Neural progenitor cell (in vitro differentiated cells): ENCODE measurements around the gene PPL. TPM values are rescaled to one million over a fixed set of nuclear protein-coding genes. Genes with fewer than 3 reads are reported as not detected.

Experiments
- DNase-seq: peaks from one replicate; pipeline ENCODE4 v3.0.0-alpha.2; 2016; ENCODE audit warnings: low spot score
- H2AFZ ChIP-seq: fragments of 200-600 bp; sonication (generic); replicated peaks from 2 replicates; pipeline ENCODE4 v1.6.1; 2016; ENCODE audit warnings: antibody characterized with exemption
- H3F3A ChIP-seq: fragments of 200-600 bp; sonication (generic); 2 replicates; pipeline ENCODE4 v1.6.1; 2016; ENCODE audit warnings: antibody characterized with exemption, low read depth
- H3K27ac ChIP-seq: fragments of 200-600 bp; sonication (generic); 2 replicates; pipeline ENCODE4 v1.5.1; 2016; ENCODE audit warnings: mild to moderate bottlenecking
- H3K27me3 ChIP-seq: fragments of 200-600 bp; sonication (generic); 2 replicates; pipeline ENCODE4 v1.6.1; 2016; ENCODE audit warnings: mild to moderate bottlenecking, moderate library complexity
- H3K36me3 ChIP-seq: fragments of 200-600 bp; sonication (generic); 2 replicates; pipeline ENCODE4 v1.5.1; 2016
- H3K4me1 ChIP-seq: fragments of 200-600 bp; sonication (generic); 2 replicates; pipeline ENCODE4 v1.6.1; 2016; ENCODE audit warnings: mixed run types
- H3K4me2 ChIP-seq: fragments of 200-600 bp; sonication (generic); 2 replicates; pipeline ENCODE4 v1.6.1; 2016
- H3K4me3 ChIP-seq: fragments of 200-600 bp; sonication (generic); 2 replicates; pipeline ENCODE4 v1.5.1; 2016
- H3K79me2 ChIP-seq: fragments of 200-600 bp; sonication (generic); 2 replicates; pipeline ENCODE4 v1.6.1; 2016; ENCODE audit warnings: low read depth
- H3K9ac ChIP-seq: fragments of 200-600 bp; sonication (generic); 2 replicates; pipeline ENCODE4 v1.6.1; 2016
- H3K9me3 ChIP-seq: fragments of 200-600 bp; sonication (generic); 2 replicates; pipeline ENCODE4 v1.5.1; 2016; ENCODE audit warnings: low read depth
- H4K20me1 ChIP-seq: fragments of 200-600 bp; sonication (generic); 2 replicates; pipeline ENCODE4 v1.6.1; 2016; ENCODE audit warnings: low read depth
- H3K27ac Mint-ChIP-seq: 3 replicates; pipeline ENCODE4 v1.8.0; 2021; ENCODE audit warnings: mixed read lengths
- H3K27me3 Mint-ChIP-seq: 2 replicates; pipeline ENCODE4 v1.8.0; 2022; ENCODE audit warnings: low read depth, mild to moderate bottlenecking, inconsistent platforms, moderate library complexity, mixed read lengths; ENCODE audit not compliant: insufficient read depth
- H3K36me3 Mint-ChIP-seq: 3 replicates; pipeline ENCODE4 v1.8.0; 2021; ENCODE audit warnings: mixed read lengths
- H3K4me1 Mint-ChIP-seq: 3 replicates; pipeline ENCODE4 v1.8.0; 2021; ENCODE audit warnings: mixed read lengths
- H3K4me3 Mint-ChIP-seq: 3 replicates; pipeline ENCODE4 v1.8.0; 2021; ENCODE audit warnings: mild to moderate bottlenecking, moderate library complexity, mixed read lengths
- H3K9me3 Mint-ChIP-seq: 3 replicates; pipeline ENCODE4 v1.8.0; 2020; ENCODE audit warnings: mixed read lengths
- EZH2 ChIP-seq: fragments of 200-600 bp; sonication (generic); IDR thresholded peaks from 2 replicates; pipeline ENCODE4 v1.6.1; 2017; ENCODE audit warnings: antibody characterized with exemption, mild to moderate bottlenecking, moderate library complexity
- EZH2phosphoT487 ChIP-seq: fragments of 200-600 bp; sonication (generic); IDR thresholded peaks from 2 replicates; pipeline ENCODE4 v1.6.1; 2017; ENCODE audit warnings: antibody characterized with exemption
- total RNA-seq: library from RNA; depleted of rRNA; stranded (reverse); fragments of >200 nt; gene quantifications from 2 replicates; pipeline ENCODE4 v1.2.3, GENCODE V29; 2015; ENCODE audit warnings: low replicate concordance
- TF ChIP-seq, protein P1 (sequence below): fragments of 200-600 bp; sonication (generic); IDR thresholded peaks from 2 replicates; pipeline ENCODE4 v1.5.1; 2017; ENCODE audit warnings: antibody characterized with exemption, mild to moderate bottlenecking

PPL gene
- total RNA-seq, 1 donor from 2014 or later, result 1.0 TPM

GRCh38 chr16:4855804-4856203 lies 81.1 kb downstream of the PPL start:
- TF ChIP-seq EZH2 (no peak), EZH2phosphoT487 (no peak)
- TF ChIP-seq, protein P1, sequence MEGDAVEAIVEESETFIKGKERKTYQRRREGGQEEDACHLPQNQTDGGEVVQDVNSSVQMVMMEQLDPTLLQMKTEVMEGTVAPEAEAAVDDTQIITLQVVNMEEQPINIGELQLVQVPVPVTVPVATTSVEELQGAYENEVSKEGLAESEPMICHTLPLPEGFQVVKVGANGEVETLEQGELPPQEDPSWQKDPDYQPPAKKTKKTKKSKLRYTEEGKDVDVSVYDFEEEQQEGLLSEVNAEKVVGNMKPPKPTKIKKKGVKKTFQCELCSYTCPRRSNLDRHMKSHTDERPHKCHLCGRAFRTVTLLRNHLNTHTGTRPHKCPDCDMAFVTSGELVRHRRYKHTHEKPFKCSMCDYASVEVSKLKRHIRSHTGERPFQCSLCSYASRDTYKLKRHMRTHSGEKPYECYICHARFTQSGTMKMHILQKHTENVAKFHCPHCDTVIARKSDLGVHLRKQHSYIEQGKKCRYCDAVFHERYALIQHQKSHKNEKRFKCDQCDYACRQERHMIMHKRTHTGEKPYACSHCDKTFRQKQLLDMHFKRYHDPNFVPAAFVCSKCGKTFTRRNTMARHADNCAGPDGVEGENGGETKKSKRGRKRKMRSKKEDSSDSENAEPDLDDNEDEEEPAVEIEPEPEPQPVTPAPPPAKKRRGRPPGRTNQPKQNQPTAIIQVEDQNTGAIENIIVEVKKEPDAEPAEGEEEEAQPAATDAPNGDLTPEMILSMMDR, result no peak
- Histone ChIP-seq H3K9ac (no peak overlapping the region), H3K4me1 (no peaks in the 10 kb centered on the region), H3K27ac (no peak overlapping the region), H3K36me3 (no peaks in the 10 kb centered on the region), H3F3A (peaks cover 6% of the 10 kb centered on the region), H3K79me2 (peaks cover 28% of the 10 kb centered on the region), H2AFZ (no peak overlapping the region), H3K4me2 (no peak overlapping the region), H4K20me1 (peaks cover 33% of the 10 kb centered on the region), H3K27me3 (no peaks in the 10 kb centered on the region), H3K4me3 (no peak overlapping the region), H3K9me3 (no peaks in the 10 kb centered on the region)
- Mint-ChIP-seq H3K4me1 (peaks cover 11% of the 10 kb centered on the region), H3K27ac (no peak overlapping the region), H3K27me3 (peaks cover 5% of the 10 kb centered on the region), H3K4me3 (no peak overlapping the region), H3K9me3 (no peaks in the 10 kb centered on the region), H3K36me3 (peaks cover 36% of the 10 kb centered on the region)
- no peak for DNase-seq

DNA sequence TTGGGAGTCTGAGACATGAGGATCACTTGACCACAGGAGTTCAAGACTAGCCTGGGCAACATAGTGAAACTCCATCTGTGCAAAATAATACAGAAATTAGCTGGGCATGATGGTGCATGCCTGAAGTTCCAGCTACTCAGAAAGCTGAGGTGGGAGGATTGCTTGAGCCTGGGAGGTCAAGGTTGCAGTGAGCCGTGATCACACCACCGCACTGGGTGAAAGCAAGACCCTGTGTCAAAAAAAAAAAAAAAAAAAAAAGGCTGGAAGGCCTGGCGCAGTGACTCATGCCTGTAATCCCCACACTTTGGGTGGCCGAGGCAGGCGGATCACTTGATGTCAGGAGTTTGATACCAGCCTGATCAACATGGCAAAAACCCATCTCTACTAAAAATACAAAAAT lies 81.6 kb downstream of the PPL start:
- H3K9me3 ChIP-seq, result no peaks in the 10 kb centered on the region
- no peak overlapping the region for H3K4me2 ChIP-seq
- TF ChIP-seq, protein P1, result no peak
- no peak for TF ChIP-seq EZH2phosphoT487
- no peak for TF ChIP-seq EZH2
- H3K36me3 ChIP-seq, result no peaks in the 10 kb centered on the region
- Mint-ChIP-seq H3K4me3 (no peak overlapping the region), H3K4me1 (peaks cover 13% of the 10 kb centered on the region), H3K9me3 (no peaks in the 10 kb centered on the region), H3K27ac (no peak overlapping the region), H3K27me3 (peaks cover 5% of the 10 kb centered on the region), H3K36me3 (peaks cover 34% of the 10 kb centered on the region)
- H3K9ac ChIP-seq, result no peak overlapping the region
- no peaks in the 10 kb centered on the region for H3K4me1 ChIP-seq
- no peak overlapping the region for H3K4me3 ChIP-seq
- no peak overlapping the region for H2AFZ ChIP-seq
- no peaks in the 10 kb centered on the region for H3K27me3 ChIP-seq
- DNase-seq, result no peak
- no peak overlapping the region for H3K27ac ChIP-seq
- H3F3A ChIP-seq, result peaks cover 6% of the 10 kb centered on the region
- peaks cover 32% of the 10 kb centered on the region for H3K79me2 ChIP-seq
- H4K20me1 ChIP-seq, result peaks cover 33% of the 10 kb centered on the region

GRCh38 chr16:4852221-4852872 lies 84.6 kb downstream of the PPL start:
- no peak overlapping the region for H3K4me3 Mint-ChIP-seq
- H3K4me1 Mint-ChIP-seq, result peaks cover 35% of the 10 kb centered on the region
- no peaks in the 10 kb centered on the region for H3K9me3 Mint-ChIP-seq

More at GRCh38 chr16:4852221-4852872, 84.6 kb downstream of the PPL start:
- peaks cover 17% of the 10 kb centered on the region for H3K4me1 ChIP-seq
- Mint-ChIP-seq H3K36me3 (peaks cover 13% of the 10 kb centered on the region), H3K27ac (no peak overlapping the region), H3K27me3 (peaks cover 4% of the 10 kb centered on the region)
- no peak overlapping the region for H3K4me2 ChIP-seq
- peaks cover 52% of the 10 kb centered on the region for H4K20me1 ChIP-seq
- no peak overlapping the region for H2AFZ ChIP-seq
- TF ChIP-seq, protein P1, result no peak
- TF ChIP-seq EZH2phosphoT487 (no peak), EZH2 (no peak)
- no peak for DNase-seq
- H3F3A ChIP-seq, result peaks cover 15% of the 10 kb centered on the region
- no peak overlapping the region for H3K4me3 ChIP-seq
- no peaks in the 10 kb centered on the region for H3K36me3 ChIP-seq
- H3K9ac ChIP-seq, result no peak overlapping the region
- no peaks in the 10 kb centered on the region for H3K27me3 ChIP-seq
- no peak overlapping the region for H3K27ac ChIP-seq
- H3K9me3 ChIP-seq, result no peaks in the 10 kb centered on the region
- H3K79me2 ChIP-seq, result peaks cover 61% of the 10 kb centered on the region
